ENCODE measurements around the gene TBCE.

The TBCE gene

GRCh38 chr1:235411489-235412486 lies 44.6 kb downstream of the TBCE start:
- no peak for DNase-seq

- peak; percentile 28 for DNase-seq
These were observed 48.0 kb downstream of the TBCE start for GRCh38 chr1:235415008-235415904.

- no peak for DNase-seq
These were observed 49.4 kb downstream of the TBCE start for GRCh38 chr1:235416662-235417049.

GRCh38 chr1:235417086-235417697 lies 50.0 kb downstream of the TBCE start:
- DNase-seq: peak; percentile 50

GRCh38 chr1:235421751-235422150 lies 54.5 kb downstream of the TBCE start:
- no peak for DNase-seq

- DNase-seq: peak; percentile 20
These were observed 56.0 kb downstream of the TBCE start for GRCh38 chr1:235423214-235423652.

- no peak for DNase-seq
These were observed 56.9 kb downstream of the TBCE start for GRCh38 chr1:235424092-235424491.

- no peak for DNase-seq
These were observed 58.1 kb downstream of the TBCE start for GRCh38 chr1:235425357-235425756.

- no peak for DNase-seq
These were observed 58.9 kb downstream of the TBCE start for GRCh38 chr1:235426143-235426542.

GRCh38 chr1:235426680-235427079 lies 59.5 kb downstream of the TBCE start:
- DNase-seq: no peak

- DNase-seq: no peak
These were observed 60.2 kb downstream of the TBCE start for GRCh38 chr1:235427447-235427846.

- DNase-seq: no peak
These were observed 61.9 kb downstream of the TBCE start for GRCh38 chr1:235429143-235429542.

- no peak for DNase-seq
These were observed 63.8 kb downstream of the TBCE start for GRCh38 chr1:235430991-235431390.

GRCh38 chr1:235434001-235434400 lies 66.8 kb downstream of the TBCE start:
- DNase-seq: no peak

GRCh38 chr1:235441159-235441685 lies 74.0 kb downstream of the TBCE start:
- DNase-seq: no peak

- no peak for DNase-seq
These were observed 75.7 kb downstream of the TBCE start for GRCh38 chr1:235442788-235443429.

- no peak for DNase-seq
These were observed 81.4 kb downstream of the TBCE start for GRCh38 chr1:235448616-235449015.

- no peak for DNase-seq
These were observed 83.2 kb downstream of the TBCE start for GRCh38 chr1:235450433-235450832.

- DNase-seq: no peak
These were observed 83.8 kb downstream of the TBCE start for GRCh38 chr1:235450886-235451483.

- DNase-seq: no peak
These were observed 86.8 kb downstream of the TBCE start for GRCh38 chr1:235454021-235454420.

GRCh38 chr1:235455097-235455496 lies 87.9 kb downstream of the TBCE start:
- no peak for DNase-seq

GRCh38 chr1:235455823-235456222 lies 88.6 kb downstream of the TBCE start:
- DNase-seq: no peak

All from KG1 (cell line).